Endodermal cell (in vitro differentiated cells): ENCODE measurements around the gene MBNL2. TPM values are rescaled to one million over a fixed set of nuclear protein-coding genes. Genes with fewer than 3 reads are reported as not detected.
A peak's percentile ranks its signal among the peaks of the same experiment; 100 is the strongest.

Source experiments
- DNase-seq: peaks from one replicate; pipeline ENCODE4 v3.0.0-alpha.2; 2017
- H3K27ac ChIP-seq: 2 replicates; pipeline ENCODE4 v1.5.1; 2013; ENCODE audit warnings: mild to moderate bottlenecking, low read depth, low read length, moderate library complexity
- H3K27me3 ChIP-seq: 2 replicates; pipeline ENCODE4 v1.6.1; 2013; ENCODE audit warnings: mild to moderate bottlenecking, low read length, moderate library complexity; ENCODE audit not compliant: insufficient read depth, control insufficient read depth, poor library complexity, severe bottlenecking
- H3K36me3 ChIP-seq: 2 replicates; pipeline ENCODE4 v1.7.0; 2013; ENCODE audit warnings: mild to moderate bottlenecking, low read length, moderate library complexity; ENCODE audit not compliant: control insufficient read depth, insufficient read depth
- H3K4me1 ChIP-seq: one replicate; pipeline ENCODE4 v1.7.0; 2013; ENCODE audit warnings: low read length; ENCODE audit not compliant: control insufficient read depth, insufficient read depth
- H3K4me3 ChIP-seq: 2 replicates; pipeline ENCODE4 v1.5.1; 2013; ENCODE audit warnings: mild to moderate bottlenecking, low read length, moderate library complexity
- H3K9ac ChIP-seq: 2 replicates; pipeline ENCODE4 v1.6.1; 2013; ENCODE audit warnings: mild to moderate bottlenecking, low read length, moderate library complexity; ENCODE audit not compliant: poor library complexity, severe bottlenecking; ENCODE audit errors: extremely low read depth
- H3K9me3 ChIP-seq: 2 replicates; pipeline ENCODE4 v1.6.1; 2013; ENCODE audit warnings: mild to moderate bottlenecking, low read length, moderate library complexity; ENCODE audit not compliant: control insufficient read depth
- H3K27ac Mint-ChIP-seq: 2 replicates; pipeline ENCODE4 v1.8.0; 2020; ENCODE audit warnings: mixed read lengths
- H3K27me3 Mint-ChIP-seq: 2 replicates; pipeline ENCODE4 v1.8.0; 2021; ENCODE audit warnings: mild to moderate bottlenecking, mixed read lengths; ENCODE audit not compliant: insufficient read depth
- H3K36me3 Mint-ChIP-seq: 2 replicates; pipeline ENCODE4 v1.8.0; 2020; ENCODE audit warnings: low read depth, mixed read lengths
- H3K4me1 Mint-ChIP-seq: 2 replicates; pipeline ENCODE4 v1.8.0; 2020; ENCODE audit warnings: mixed read lengths
- H3K4me3 Mint-ChIP-seq: 2 replicates; pipeline ENCODE4 v1.8.0; 2020; ENCODE audit warnings: mild to moderate bottlenecking, moderate library complexity, mixed read lengths
- H3K9me3 Mint-ChIP-seq: 2 replicates; pipeline ENCODE4 v1.8.0; 2020; ENCODE audit warnings: mild to moderate bottlenecking, mixed read lengths
- WGBS, 2 experiments: methylation state at CpG; one replicate each; pipeline versions ENCODE4 v1.1.5 to v1.1.7; 2013; ENCODE audit warnings: missing lambda C conversion rate in 2 of 2, mixed read lengths in 1 of 2; ENCODE audit not compliant: insufficient coverage in 1 of 2, insufficient read length in 1 of 2; 5-methylcytosine and 5-hydroxymethylcytosine counted together
- total RNA-seq, 2 donors: library from RNA; stranded (reverse); fragmentation: NEBNext Ultra II Directional in 1 of 2; extraction: Animal tissue kit (Norgen Biotek cat#: 25700) in 1 of 2; gene quantifications; 2 replicates in 1 of 2; 3 replicates in 1 of 2; pipeline ENCODE4 v1.2.1, GENCODE V29; 2021
- TF ChIP-seq, protein P1 (sequence below): fragments of 200-600 bp; sonication (generic); conservative IDR thresholded peaks from 2 replicates; pipeline ENCODE4 v1.5.0; 2021; ENCODE audit warnings: antibody characterized with exemption, mild to moderate bottlenecking

MBNL2 gene
- total RNA-seq, 2 donors from 2014 or later = 1.7 to 3.3 TPM

DNA sequence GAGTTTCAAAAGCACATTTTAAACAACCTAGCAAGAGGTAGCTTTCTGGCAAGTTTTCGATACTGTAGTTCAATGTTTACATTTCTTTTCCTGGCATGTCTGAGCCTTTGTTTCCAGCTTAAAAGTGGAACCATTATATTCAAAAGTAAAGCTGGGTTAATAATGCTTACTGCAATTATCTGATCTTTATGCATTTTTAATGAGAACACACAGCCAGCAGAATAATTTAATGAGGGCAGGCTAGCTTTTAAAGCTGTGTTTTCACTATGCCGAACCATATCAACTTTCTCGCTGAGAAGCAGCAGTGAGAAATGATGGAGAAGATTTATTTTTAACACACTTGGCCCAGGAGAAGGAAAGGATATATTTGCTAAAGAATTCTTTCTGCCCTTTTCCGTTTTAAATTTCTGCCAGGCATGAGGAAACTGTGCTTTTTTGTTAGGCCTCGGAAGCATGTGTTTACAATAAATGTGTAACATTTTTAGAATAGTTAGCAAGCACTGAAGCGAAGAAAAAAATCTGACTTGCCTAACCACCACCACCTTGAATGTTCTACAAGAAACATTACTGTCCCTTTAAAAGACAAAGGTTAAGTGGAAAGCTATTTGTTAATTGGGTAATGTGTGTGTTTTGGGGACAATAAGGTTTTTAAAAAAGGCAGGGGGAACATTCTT, 1.0 kb downstream of the MBNL2 start:
- Histone ChIP-seq H3K9me3 (no peaks in the 10 kb centered on the region), H3K27ac (peak overlapping the region; percentile 83), H3K27me3 (peaks cover 92% of the 10 kb centered on the region), H3K4me3 (peak overlapping the region; percentile 73), H3K9ac (peak overlapping the region; percentile 72), H3K4me1 (peaks cover 12% of the 10 kb centered on the region), H3K36me3 (no peaks in the 10 kb centered on the region)
- Mint-ChIP-seq H3K36me3 (no peaks in the 10 kb centered on the region), H3K4me3 (peak overlapping the region; percentile 25), H3K4me1 (peaks cover 34% of the 10 kb centered on the region), H3K9me3 (no peaks in the 10 kb centered on the region), H3K27ac (no peak overlapping the region), H3K27me3 (peaks cover 94% of the 10 kb centered on the region)
- no peak for DNase-seq
- WGBS, 2 experiments = 46 to 74% methylated on average over 3 to 5 of the region's 6 CpGs
- TF ChIP-seq, protein P1, sequence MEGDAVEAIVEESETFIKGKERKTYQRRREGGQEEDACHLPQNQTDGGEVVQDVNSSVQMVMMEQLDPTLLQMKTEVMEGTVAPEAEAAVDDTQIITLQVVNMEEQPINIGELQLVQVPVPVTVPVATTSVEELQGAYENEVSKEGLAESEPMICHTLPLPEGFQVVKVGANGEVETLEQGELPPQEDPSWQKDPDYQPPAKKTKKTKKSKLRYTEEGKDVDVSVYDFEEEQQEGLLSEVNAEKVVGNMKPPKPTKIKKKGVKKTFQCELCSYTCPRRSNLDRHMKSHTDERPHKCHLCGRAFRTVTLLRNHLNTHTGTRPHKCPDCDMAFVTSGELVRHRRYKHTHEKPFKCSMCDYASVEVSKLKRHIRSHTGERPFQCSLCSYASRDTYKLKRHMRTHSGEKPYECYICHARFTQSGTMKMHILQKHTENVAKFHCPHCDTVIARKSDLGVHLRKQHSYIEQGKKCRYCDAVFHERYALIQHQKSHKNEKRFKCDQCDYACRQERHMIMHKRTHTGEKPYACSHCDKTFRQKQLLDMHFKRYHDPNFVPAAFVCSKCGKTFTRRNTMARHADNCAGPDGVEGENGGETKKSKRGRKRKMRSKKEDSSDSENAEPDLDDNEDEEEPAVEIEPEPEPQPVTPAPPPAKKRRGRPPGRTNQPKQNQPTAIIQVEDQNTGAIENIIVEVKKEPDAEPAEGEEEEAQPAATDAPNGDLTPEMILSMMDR = no peak

DNA sequence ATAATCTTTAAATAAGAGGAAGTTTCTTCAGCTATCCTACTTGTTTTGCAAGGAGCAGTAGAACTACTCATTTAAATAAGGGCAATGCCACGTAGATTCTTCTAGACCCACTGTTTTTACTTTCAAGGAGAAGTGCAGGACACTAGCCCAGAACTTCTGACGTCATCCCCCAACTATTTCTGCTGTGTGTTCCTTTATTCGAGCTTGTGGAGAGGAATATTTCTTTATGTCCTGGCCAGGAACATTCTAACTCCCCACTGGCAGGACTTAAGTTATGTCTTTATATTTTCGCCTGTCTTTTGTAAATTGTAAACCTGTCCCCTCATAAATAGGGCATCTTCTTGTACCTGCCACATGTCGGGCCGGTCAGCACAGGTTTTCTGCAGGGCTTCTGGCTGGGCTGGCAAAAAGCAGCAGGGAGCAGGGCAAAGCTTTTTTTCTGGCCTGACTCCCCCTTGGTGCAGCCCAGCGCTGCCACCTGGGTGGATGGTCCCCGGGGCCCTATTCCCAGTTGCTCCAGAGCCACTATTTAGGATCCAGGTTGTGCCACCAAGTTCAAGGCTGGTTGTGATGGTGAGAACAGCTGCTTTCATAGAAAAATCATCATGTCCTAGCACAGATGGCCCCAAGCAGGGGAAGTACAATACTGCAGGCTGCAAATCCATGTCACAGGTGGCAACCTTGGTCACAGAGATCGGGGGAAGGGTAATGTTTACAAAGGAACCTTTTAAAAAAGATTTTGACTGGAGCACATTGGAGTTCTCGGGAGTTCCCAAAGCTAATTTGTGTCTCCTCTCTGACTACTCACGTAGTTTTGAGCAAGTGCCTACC, 1.8 kb downstream of the MBNL2 start:
- Histone ChIP-seq H3K4me1 (peaks cover 12% of the 10 kb centered on the region), H3K9ac (peak overlapping the region; percentile 72), H3K9me3 (no peaks in the 10 kb centered on the region), H3K4me3 (peak overlapping the region; percentile 73), H3K27ac (peak overlapping the region; percentile 83), H3K27me3 (peaks cover 93% of the 10 kb centered on the region), H3K36me3 (no peaks in the 10 kb centered on the region)
- WGBS, 2 experiments = 31% methylated on average over 4 to 11 of the region's 11 CpGs
- H3K36me3 Mint-ChIP-seq = no peaks in the 10 kb centered on the region
- peak; percentile 66 for DNase-seq
- H3K4me1 Mint-ChIP-seq = peaks cover 34% of the 10 kb centered on the region
- H3K27ac Mint-ChIP-seq = no peak overlapping the region
- H3K4me3 Mint-ChIP-seq = peak overlapping the region; percentile 25
- H3K27me3 Mint-ChIP-seq = peaks cover 93% of the 10 kb centered on the region
- H3K9me3 Mint-ChIP-seq = no peaks in the 10 kb centered on the region
- TF ChIP-seq, protein P1 = no peak

- Histone ChIP-seq H3K36me3 (no peaks in the 10 kb centered on the region), H3K9me3 (no peaks in the 10 kb centered on the region), H3K9ac (no peak overlapping the region), H3K27ac (no peak overlapping the region), H3K4me1 (peaks cover 12% of the 10 kb centered on the region), H3K4me3 (peak overlapping the region; percentile 73), H3K27me3 (peaks cover 93% of the 10 kb centered on the region)
- WGBS, 2 experiments = 60% methylated on average over 5 of the region's 5 CpGs; no CpG with 5 or more reads in 1 of the 2 experiments
- TF ChIP-seq, protein P1 = no peak
- H3K9me3 Mint-ChIP-seq = no peaks in the 10 kb centered on the region
- peaks cover 34% of the 10 kb centered on the region for H3K4me1 Mint-ChIP-seq
- no peaks in the 10 kb centered on the region for H3K36me3 Mint-ChIP-seq
- DNase-seq = no peak
- no peak overlapping the region for H3K4me3 Mint-ChIP-seq
- no peak overlapping the region for H3K27ac Mint-ChIP-seq
- H3K27me3 Mint-ChIP-seq = peaks cover 93% of the 10 kb centered on the region
These were observed 2.6 kb downstream of the MBNL2 start for GRCh38 chr13:97224544-97225300.
